ENCODE results near the gene RHBDF1.

DNA sequence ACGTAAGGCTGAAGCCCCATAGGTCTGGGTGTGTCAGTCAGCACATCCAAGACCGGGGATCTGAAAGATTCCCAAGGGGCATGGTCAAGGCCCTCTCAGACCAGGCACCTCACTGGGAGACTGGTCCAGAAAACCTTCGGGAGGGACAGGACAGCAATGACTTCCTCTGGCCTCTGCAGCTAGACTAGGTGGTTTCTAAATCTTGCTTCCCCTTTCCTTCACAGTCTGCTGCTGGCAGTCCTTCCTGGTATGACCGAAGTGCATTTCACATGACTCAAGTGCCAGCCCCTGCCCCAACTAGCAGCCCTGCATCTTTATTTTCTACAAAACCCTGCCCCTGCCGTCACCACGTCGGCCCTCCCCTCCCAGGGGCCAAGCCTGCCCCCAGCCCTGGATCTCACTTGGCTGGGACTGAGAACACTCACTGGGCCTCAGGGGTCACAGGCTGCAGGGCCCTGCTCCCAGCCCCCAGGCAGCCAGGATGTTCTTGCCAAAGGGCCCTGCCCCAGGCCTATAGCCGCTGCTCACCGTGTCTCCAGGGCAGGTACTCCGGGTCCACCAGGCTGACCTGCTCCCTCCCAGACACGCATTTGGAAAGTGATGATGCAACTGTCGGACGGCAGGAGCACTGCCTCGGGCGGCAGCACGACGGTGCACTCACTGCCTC is 37.3 kb downstream of the RHBDF1 start:
- TF ChIP-seq POLR2A (IDR thresholded peaks at IDR 0.05; ENCODE audit: low read depth) (no peak), EP300 (IDR thresholded peaks at IDR 0.05) (no peak), POLR2AphosphoS5 (IDR thresholded peaks at IDR 0.05) (no peak)
- TF ChIP-seq, protein P1, sequence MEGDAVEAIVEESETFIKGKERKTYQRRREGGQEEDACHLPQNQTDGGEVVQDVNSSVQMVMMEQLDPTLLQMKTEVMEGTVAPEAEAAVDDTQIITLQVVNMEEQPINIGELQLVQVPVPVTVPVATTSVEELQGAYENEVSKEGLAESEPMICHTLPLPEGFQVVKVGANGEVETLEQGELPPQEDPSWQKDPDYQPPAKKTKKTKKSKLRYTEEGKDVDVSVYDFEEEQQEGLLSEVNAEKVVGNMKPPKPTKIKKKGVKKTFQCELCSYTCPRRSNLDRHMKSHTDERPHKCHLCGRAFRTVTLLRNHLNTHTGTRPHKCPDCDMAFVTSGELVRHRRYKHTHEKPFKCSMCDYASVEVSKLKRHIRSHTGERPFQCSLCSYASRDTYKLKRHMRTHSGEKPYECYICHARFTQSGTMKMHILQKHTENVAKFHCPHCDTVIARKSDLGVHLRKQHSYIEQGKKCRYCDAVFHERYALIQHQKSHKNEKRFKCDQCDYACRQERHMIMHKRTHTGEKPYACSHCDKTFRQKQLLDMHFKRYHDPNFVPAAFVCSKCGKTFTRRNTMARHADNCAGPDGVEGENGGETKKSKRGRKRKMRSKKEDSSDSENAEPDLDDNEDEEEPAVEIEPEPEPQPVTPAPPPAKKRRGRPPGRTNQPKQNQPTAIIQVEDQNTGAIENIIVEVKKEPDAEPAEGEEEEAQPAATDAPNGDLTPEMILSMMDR (IDR thresholded peaks at IDR 0.05) = no peak

All from esophagus muscularis mucosa (tissue), 4 donors.